Nephron progenitor cell (in vitro differentiated cells): Measurements from ENCODE around the gene OR52W1.
A peak's percentile ranks its signal among the peaks of the same experiment; 100 is the strongest.

ENCODE experiments used
- DNase-seq: peaks from one replicate; pipeline ENCODE4 v3.0.0; 2021
- H3K27ac Mint-ChIP-seq: 2 replicates; pipeline ENCODE4 v1.8.0; 2021; ENCODE audit warnings: mild to moderate bottlenecking, moderate library complexity, mixed read lengths
- H3K27me3 Mint-ChIP-seq: 2 replicates; pipeline ENCODE4 v1.8.0; 2021; ENCODE audit warnings: mild to moderate bottlenecking, low read depth, mixed read lengths; ENCODE audit not compliant: poor library complexity
- H3K36me3 Mint-ChIP-seq: 2 replicates; pipeline ENCODE4 v1.8.0; 2021; ENCODE audit warnings: low read depth, mixed read lengths
- H3K4me1 Mint-ChIP-seq: 2 replicates; pipeline ENCODE4 v1.8.0; 2021; ENCODE audit warnings: mixed read lengths
- H3K4me3 Mint-ChIP-seq: 2 replicates; pipeline ENCODE4 v1.8.0; 2021; ENCODE audit warnings: mild to moderate bottlenecking, moderate library complexity, mixed read lengths
- H3K9me3 Mint-ChIP-seq: 2 replicates; pipeline ENCODE4 v1.8.0; 2021; ENCODE audit warnings: mild to moderate bottlenecking, moderate library complexity, mixed read lengths
- TF ChIP-seq, protein P1 (sequence below): fragments of 200-600 bp; sonication (generic); IDR thresholded peaks from 2 replicates; pipeline ENCODE4 v1.5.0; 2021; ENCODE audit warnings: antibody characterized with exemption

The OR52W1 gene

DNA sequence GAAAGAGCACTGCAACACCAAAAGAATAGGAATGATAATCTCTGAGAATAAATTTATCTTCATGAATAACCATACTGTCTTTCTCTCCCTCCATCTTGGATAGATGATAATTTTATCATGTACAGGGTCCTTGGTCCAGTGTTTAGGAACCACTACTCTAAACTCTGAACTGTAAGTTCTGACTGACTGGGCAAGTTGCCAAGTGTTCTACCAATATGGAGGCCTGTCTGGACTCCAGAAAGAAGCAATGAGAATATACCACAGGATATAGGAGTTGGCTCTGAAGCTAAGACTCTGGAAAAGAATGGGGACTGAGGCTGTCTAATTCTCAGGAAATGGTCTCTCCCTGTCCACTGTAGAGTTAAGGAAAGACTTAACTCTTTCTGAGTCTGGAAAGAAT, 33.9 kb downstream of the OR52W1 start:
- TF ChIP-seq, protein P1, sequence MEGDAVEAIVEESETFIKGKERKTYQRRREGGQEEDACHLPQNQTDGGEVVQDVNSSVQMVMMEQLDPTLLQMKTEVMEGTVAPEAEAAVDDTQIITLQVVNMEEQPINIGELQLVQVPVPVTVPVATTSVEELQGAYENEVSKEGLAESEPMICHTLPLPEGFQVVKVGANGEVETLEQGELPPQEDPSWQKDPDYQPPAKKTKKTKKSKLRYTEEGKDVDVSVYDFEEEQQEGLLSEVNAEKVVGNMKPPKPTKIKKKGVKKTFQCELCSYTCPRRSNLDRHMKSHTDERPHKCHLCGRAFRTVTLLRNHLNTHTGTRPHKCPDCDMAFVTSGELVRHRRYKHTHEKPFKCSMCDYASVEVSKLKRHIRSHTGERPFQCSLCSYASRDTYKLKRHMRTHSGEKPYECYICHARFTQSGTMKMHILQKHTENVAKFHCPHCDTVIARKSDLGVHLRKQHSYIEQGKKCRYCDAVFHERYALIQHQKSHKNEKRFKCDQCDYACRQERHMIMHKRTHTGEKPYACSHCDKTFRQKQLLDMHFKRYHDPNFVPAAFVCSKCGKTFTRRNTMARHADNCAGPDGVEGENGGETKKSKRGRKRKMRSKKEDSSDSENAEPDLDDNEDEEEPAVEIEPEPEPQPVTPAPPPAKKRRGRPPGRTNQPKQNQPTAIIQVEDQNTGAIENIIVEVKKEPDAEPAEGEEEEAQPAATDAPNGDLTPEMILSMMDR = no peak
- no peak for DNase-seq
- no peak overlapping the region for H3K27ac Mint-ChIP-seq
- H3K4me3 Mint-ChIP-seq = peak overlapping the region; percentile 99
- H3K4me1 Mint-ChIP-seq = peaks cover 22% of the 10 kb centered on the region
- no peaks in the 10 kb centered on the region for H3K9me3 Mint-ChIP-seq
- H3K36me3 Mint-ChIP-seq = peaks cover 9% of the 10 kb centered on the region
- H3K27me3 Mint-ChIP-seq = peaks cover 5% of the 10 kb centered on the region

DNA sequence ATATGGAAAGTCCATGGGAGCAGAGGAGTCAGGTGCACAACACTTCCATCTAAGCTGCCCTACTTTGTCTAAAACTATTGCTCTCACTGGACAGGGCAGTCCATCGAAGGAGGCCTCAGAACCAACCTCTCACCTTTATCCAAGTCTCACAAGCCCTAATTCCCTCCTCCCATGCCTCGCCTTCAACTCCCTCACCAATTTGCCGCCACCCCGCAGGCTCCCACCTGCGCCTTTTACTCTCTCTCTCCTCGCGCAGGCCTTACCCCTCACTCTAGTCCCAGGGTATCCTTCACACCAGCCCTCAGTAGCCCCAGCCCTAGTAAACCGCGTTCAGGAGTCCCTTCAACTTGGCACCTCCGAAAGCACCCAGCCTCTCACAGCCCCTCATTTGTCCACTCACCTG, 35.0 kb downstream of the OR52W1 start:
- Mint-ChIP-seq H3K4me1 (peaks cover 22% of the 10 kb centered on the region), H3K27me3 (peaks cover 5% of the 10 kb centered on the region), H3K36me3 (peaks cover 5% of the 10 kb centered on the region), H3K27ac (peak overlapping the region; percentile 94), H3K4me3 (peak overlapping the region; percentile 99), H3K9me3 (no peaks in the 10 kb centered on the region)
- DNase-seq = no peak
- TF ChIP-seq, protein P1 = no peak

DNA sequence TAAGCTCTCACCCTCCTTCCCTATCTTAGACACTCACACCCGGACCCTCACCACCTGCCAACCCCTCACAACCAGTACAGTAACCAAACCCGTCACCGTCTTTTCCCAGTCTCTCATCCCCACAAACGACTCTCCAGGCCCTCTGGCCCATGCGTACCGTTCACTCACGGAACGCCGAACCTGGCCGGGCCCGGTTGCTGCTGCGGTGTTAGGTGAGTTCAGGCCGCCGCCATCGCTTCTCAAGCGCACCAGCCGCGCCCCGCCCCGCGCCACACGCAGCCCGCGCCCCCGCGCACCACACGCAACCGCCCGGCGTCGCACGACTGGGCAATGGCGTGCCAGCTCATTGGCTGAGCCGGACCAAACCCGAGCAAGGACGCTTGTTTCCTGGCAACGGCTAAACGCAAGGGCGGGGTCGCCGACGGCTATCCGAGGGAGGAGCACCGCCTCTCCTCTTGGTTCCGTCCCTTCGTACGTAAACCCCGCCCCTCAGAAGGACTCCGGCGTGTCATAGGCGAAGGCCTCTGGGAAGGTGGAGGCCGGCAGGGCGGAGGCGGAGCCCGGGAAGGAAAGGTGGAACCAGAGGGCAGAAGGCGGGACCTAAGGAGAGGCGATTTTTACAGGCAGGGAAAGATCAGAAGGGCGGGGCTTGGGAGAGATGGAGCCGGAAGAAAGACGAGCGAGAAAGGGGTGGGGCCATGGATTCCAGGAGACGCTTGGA, 35.5 kb downstream of the OR52W1 start, which contains the start of gene FHIP1B:
TSS of gene FHIP1B (minus strand) at position 250 of the 721 bp plus-strand sequence. CDS start 10,120 bp downstream, outside the sequence.
- DNase-seq = peak; percentile 98
- peak within 1 kb of the TSS; percentile 95 for H3K27ac Mint-ChIP-seq
- TF ChIP-seq, protein P1 = no peak
- H3K9me3 Mint-ChIP-seq = no peaks in the 10 kb centered on the region
- peaks cover under 1% of the 10 kb centered on the region for H3K36me3 Mint-ChIP-seq
- peaks cover 5% of the 10 kb centered on the region for H3K27me3 Mint-ChIP-seq
- H3K4me3 Mint-ChIP-seq = peak within 1 kb of the TSS; percentile 99
- H3K4me1 Mint-ChIP-seq = peaks cover 22% of the 10 kb centered on the region

DNA sequence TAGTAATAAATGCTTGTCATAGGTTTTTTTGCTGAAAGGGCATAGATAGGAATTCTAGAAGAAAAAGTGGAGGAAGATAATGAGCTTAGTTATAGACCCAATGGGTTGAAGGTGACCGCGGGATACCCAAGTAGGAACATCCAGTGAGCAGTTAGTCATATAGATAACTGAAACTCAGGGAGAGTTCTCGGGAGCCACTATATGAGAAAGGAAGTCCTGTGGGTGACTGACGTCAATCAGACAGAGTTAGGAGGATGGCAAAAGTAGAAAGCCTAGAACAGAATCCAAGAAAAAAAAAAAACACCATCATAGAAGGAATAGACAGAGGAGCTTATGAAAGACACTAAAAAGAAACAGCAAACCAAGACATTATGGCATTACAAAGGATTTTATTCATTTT, 38.2 kb downstream of the OR52W1 start:
- H3K36me3 Mint-ChIP-seq = no peaks in the 10 kb centered on the region

DNA sequence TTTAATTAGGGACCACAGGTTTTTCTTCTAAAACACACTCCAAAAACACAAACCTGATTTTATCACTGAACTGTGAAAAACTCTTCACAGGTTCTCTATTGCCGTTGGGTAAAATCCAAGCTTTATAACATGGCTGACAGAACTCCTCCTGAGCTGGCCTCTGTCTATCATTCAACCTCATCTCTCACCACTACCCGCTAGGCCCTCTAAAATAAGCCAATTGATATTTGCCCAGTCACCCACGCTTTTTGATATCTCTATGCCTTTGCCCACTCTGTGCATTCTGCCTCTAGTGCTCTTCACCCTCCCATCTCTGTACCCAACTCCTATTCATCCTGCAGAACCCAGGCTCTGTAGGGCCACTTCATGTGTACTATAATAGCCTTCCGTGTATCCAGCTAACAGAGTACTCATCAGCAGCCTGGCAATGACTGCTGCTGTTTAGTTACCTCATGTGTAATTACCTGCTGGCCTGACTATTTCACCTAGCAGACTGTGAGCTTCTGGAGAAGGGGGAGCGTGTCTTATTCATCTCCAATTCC, 38.8 kb downstream of the OR52W1 start:
- no peaks in the 10 kb centered on the region for H3K9me3 Mint-ChIP-seq
- H3K27ac Mint-ChIP-seq = no peak overlapping the region
- H3K36me3 Mint-ChIP-seq = no peaks in the 10 kb centered on the region
- TF ChIP-seq, protein P1 = no peak
- peaks cover 5% of the 10 kb centered on the region for H3K27me3 Mint-ChIP-seq
- peaks cover 22% of the 10 kb centered on the region for H3K4me1 Mint-ChIP-seq
- DNase-seq = no peak
- no peak overlapping the region for H3K4me3 Mint-ChIP-seq

More for the DNA sequence above, 38.2 kb downstream of the OR52W1 start:
- TF ChIP-seq, protein P1 = no peak
- Mint-ChIP-seq H3K4me3 (no peak overlapping the region), H3K4me1 (peaks cover 22% of the 10 kb centered on the region), H3K27ac (no peak overlapping the region), H3K27me3 (peaks cover 5% of the 10 kb centered on the region), H3K9me3 (no peaks in the 10 kb centered on the region)
- DNase-seq = no peak
